ENCODE measurements around the gene BTNL9. TPM values are rescaled to one million over a fixed set of nuclear protein-coding genes. Genes with fewer than 3 reads are reported as not detected.
"Not testable (repeated sequence)": the region's sequence is repeated elsewhere in the genome, so short reads cannot be mapped to it uniquely, and the experiment has no call there.

The BTNL9 gene
- total and polyA plus RNA-seq, 2 of the 8 experiments (the other 6 are each of a cell fraction or from before 2014, with no cell fraction given): 0.23 to 0.89 TPM

- H3K56ac ChIP-seq (replicated peaks; ENCODE audit: insufficient read length, low read depth, low read length); H3K4ac ChIP-seq (replicated peaks; ENCODE audit: insufficient read length, low read depth, low read length); H2AK5ac ChIP-seq (ENCODE audit: low read depth, low read length); H3K9me3 ChIP-seq (ENCODE audit: insufficient read depth in 2 of 2, low read depth in 1 of 2, low read length in 1 of 2); H3K23me2 ChIP-seq (ENCODE audit: low read depth, low read length); H3K27ac ChIP-seq (ENCODE audit: low read depth, low read length); H3K79me1 ChIP-seq (ENCODE audit: low read depth, low read length); H3K23ac ChIP-seq (ENCODE audit: insufficient read length); H3K14ac ChIP-seq (ENCODE audit: insufficient read length); H4K5ac ChIP-seq (ENCODE audit: insufficient read length, low read depth, low read length); H2BK5ac ChIP-seq (ENCODE audit: low read depth, low read length); FAIRE-seq; H3K18ac ChIP-seq (ENCODE audit: extremely low read depth, low read length); H3K4me1 ChIP-seq (replicated peaks in 1 of 4; ENCODE audit: control insufficient read depth in 3 of 4, insufficient read depth in 4 of 4, low read length in 3 of 4); H4K91ac ChIP-seq (replicated peaks; ENCODE audit: insufficient read length, low read length); H3K79me2 ChIP-seq (ENCODE audit: control insufficient read depth in 1 of 2, insufficient read depth in 2 of 2, low read length in 2 of 2); H2BK20ac ChIP-seq (ENCODE audit: low read length); H2BK12ac ChIP-seq (ENCODE audit: low read depth, low read length); H2BK15ac ChIP-seq (ENCODE audit: low read length); H4K20me1 ChIP-seq (replicated peaks in 1 of 2; ENCODE audit: control insufficient read depth in 1 of 2, insufficient read depth in 2 of 2, low read length in 2 of 2); H2BK120ac ChIP-seq (replicated peaks; ENCODE audit: low read depth, low read length); H3K9ac ChIP-seq (replicated peaks in 1 of 4; ENCODE audit: extremely low read depth in 1 of 4, low read depth in 3 of 4, low read length in 3 of 4); H3K36me3 ChIP-seq (ENCODE audit: control insufficient read depth in 2 of 4, insufficient read depth in 4 of 4, low read length in 3 of 4); POLR2A ChIA-PET (ENCODE audit: partially characterized antibody); H4K8ac ChIP-seq (ENCODE audit: extremely low read depth, insufficient read depth, low read length): not testable (repeated sequence)
- peak in 1 of 2 experiments; percentile 62 for DNase-seq (ENCODE audit: low read depth in 1 of 2, low spot score in 2 of 2)
- Histone ChIP-seq H2AFZ (ENCODE audit: low read length) (peak overlapping the region; percentile 62; the same call in 1 of the 2 replicates), H3K27me3 (replicated peaks in 1 of 4; ENCODE audit: control insufficient read depth in 3 of 4, extremely low read depth in 1 of 4, insufficient read depth in 3 of 4, low read length in 3 of 4) (peaks cover 15 to 29% (median 23%) of the 10 kb centered on the region in 4 experiments), H3K4me3 (ENCODE audit: extremely low read depth in 1 of 4, insufficient read depth in 2 of 4, low read depth in 3 of 4, low read length in 4 of 4) (peak overlapping the region; percentile 17 to 55 (median 38); a peak in 4 of 8 replicates), H3K4me2 (ENCODE audit: insufficient read depth in 1 of 2, low read depth in 2 of 2, low read length in 2 of 2) (peak overlapping the region; percentile 60 to 69)
- CTCF ChIA-PET (ENCODE audit: partially characterized antibody): interaction anchor here (1.5 kb wide), 1 partner anchor 24 kb away, joined by 4 read pairs; no protein-coding TSS in a partner anchor
- WGBS, 2 experiments (ENCODE audit: extremely low coverage in 1 of 2, insufficient coverage in 1 of 2, insufficient read length in 1 of 2, insufficient replicate concordance in 2 of 2, low coverage in 1 of 2, low lambda C conversion rate in 2 of 2, missing lambda C conversion rate in 1 of 2): 10% methylated on average over 5 of the region's 5 CpGs; no CpG with 5 or more reads in 1 of the 2 experiments
- TF ChIP-seq RAD21 (IDR thresholded peaks at IDR 0.05 in 1 of 2, conservative IDR thresholded peaks at IDR 0.05 in 1 of 2; ENCODE audit: low read depth in 2 of 2, low read length in 2 of 2): peak in 1 of 2 experiments; percentile 14; a peak in 1 of 4 replicates
- 0 out of 2 replicates have a peak, but pooled peaks have one; percentile 23 for TF ChIP-seq SUZ12 (IDR thresholded peaks at IDR 0.05; ENCODE audit: low read length)
Measured at GRCh38 chr5:181104259-181104568, 64.1 kb downstream of the BTNL9 start.
